Activated naive CD8-positive, alpha-beta T cell treated with anti-CD3 and anti-CD28 coated beads for 36 hours (primary cell): ENCODE measurements around the gene TIE1. TPM values are rescaled to one million over a fixed set of nuclear protein-coding genes. Genes with fewer than 3 reads are reported as not detected.

Experiments
- DNase-seq: peaks from one replicate; pipeline ENCODE4 v3.0.0; 2021
- H3K27ac Mint-ChIP-seq: one replicate; pipeline ENCODE4 v1.8.0; 2022; ENCODE audit warnings: mild to moderate bottlenecking, moderate library complexity, mixed read lengths
- H3K27me3 Mint-ChIP-seq: one replicate; pipeline ENCODE4 v1.8.0; 2022; ENCODE audit warnings: mild to moderate bottlenecking, mixed read lengths
- H3K36me3 Mint-ChIP-seq: one replicate; pipeline ENCODE4 v1.8.0; 2021; ENCODE audit warnings: mild to moderate bottlenecking, mixed read lengths
- H3K4me1 Mint-ChIP-seq: one replicate; pipeline ENCODE4 v1.8.0; 2021; ENCODE audit warnings: mixed read lengths
- H3K4me3 Mint-ChIP-seq: one replicate; pipeline ENCODE4 v1.8.0; 2022; ENCODE audit warnings: mild to moderate bottlenecking, moderate library complexity, mixed read lengths
- H3K9me3 Mint-ChIP-seq: one replicate; pipeline ENCODE4 v1.8.0; 2022; ENCODE audit warnings: mixed read lengths
- total RNA-seq, 2 experiments: library from RNA; stranded (reverse); gene quantifications; one replicate each; pipeline ENCODE4 v1.2.3, GENCODE V29; 2021

TIE1 gene
- under 1 TPM; 0.14 to 0.49 TPM for total RNA-seq

DNA sequence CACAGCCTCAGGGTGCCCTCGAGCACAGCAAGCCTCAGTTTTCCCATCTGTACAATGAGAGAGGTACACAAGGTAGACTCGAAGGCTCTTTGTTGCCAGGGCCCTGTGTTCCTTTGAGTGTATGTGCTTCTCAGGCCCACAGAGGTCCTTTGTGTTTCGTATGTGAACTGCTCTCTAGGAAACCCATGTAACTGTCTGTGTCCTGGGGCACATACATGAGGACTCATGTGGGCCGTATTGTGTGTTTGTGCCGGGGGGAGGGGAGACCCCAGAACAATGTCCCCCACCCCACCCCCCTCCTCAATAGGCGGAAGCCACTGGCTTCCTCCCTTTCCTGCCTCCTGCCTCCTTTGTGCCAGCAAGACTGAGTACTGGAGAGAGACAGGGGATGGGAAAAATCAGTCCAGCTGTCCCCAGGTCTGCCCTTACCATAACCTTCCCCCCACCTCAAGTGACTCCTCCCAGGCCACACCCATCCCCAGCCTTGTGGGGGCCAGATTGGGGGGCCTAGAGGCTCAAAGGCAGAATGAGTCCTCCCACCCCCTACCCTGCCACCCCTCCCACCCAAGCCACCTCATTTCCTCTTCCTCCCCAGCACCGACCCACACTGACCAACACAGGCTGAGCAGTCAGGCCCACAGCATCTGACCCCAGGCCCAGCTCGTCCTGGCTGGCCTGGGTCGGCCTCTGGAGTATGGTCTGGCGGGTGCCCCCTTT lies at the start of gene TIE1:
TIE1 (plus strand) TSS at position 605 of the 717 bp plus-strand sequence; CDS start at position 695, 90 bp downstream.
- H3K36me3 Mint-ChIP-seq, result no peaks in the 10 kb centered on the region
- no peak within 1 kb of the TSS for H3K27ac Mint-ChIP-seq
- no peaks in the 10 kb centered on the region for H3K27me3 Mint-ChIP-seq
- H3K9me3 Mint-ChIP-seq, result no peaks in the 10 kb centered on the region
- no peak within 1 kb of the TSS for H3K4me3 Mint-ChIP-seq
- H3K4me1 Mint-ChIP-seq, result peaks cover 6% of the 10 kb centered on the region
- DNase-seq, result no peak

GRCh38 chr1:43251024-43251423 lies 49.8 kb upstream of the TIE1 start:
- no peaks in the 10 kb centered on the region for H3K36me3 Mint-ChIP-seq
- peaks cover 1% of the 10 kb centered on the region for H3K9me3 Mint-ChIP-seq
- H3K27ac Mint-ChIP-seq, result no peak overlapping the region
- no peaks in the 10 kb centered on the region for H3K4me1 Mint-ChIP-seq
- no peak for DNase-seq
- no peaks in the 10 kb centered on the region for H3K27me3 Mint-ChIP-seq
- no peak overlapping the region for H3K4me3 Mint-ChIP-seq

DNA sequence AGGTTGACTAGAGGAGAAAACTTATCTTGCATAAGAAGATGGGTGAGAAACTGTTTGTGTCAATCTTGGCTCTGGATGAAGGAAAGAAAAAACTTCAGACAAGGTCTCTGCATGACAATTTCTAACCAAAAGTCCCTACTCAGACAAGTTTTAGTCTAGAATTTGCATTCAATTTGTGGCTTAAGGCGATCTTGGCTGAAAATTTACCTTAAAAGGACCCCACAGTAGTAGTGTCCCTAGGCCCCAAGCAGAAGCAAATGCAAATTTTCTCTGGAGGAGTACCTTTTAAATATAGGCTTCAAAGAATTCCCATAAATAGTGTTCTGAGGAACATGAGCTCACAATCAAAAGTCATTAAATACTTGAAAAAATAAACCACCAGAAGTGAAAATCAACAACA lies 48.6 kb upstream of the TIE1 start:
- Mint-ChIP-seq H3K4me1 (no peaks in the 10 kb centered on the region), H3K36me3 (no peaks in the 10 kb centered on the region), H3K9me3 (peaks cover 1% of the 10 kb centered on the region), H3K27me3 (no peaks in the 10 kb centered on the region), H3K4me3 (no peak overlapping the region), H3K27ac (no peak overlapping the region)
- DNase-seq, result no peak

- H3K27ac Mint-ChIP-seq, result no peak overlapping the region
Measured at GRCh38 chr1:43253173-43253572, 47.6 kb upstream of the TIE1 start.

GRCh38 chr1:43253876-43254275 lies 46.9 kb upstream of the TIE1 start:
- Mint-ChIP-seq H3K27me3 (no peaks in the 10 kb centered on the region), H3K9me3 (no peaks in the 10 kb centered on the region), H3K4me3 (no peak overlapping the region), H3K4me1 (no peaks in the 10 kb centered on the region), H3K36me3 (no peaks in the 10 kb centered on the region), H3K27ac (no peak overlapping the region)
- no peak for DNase-seq

More at GRCh38 chr1:43253173-43253572, 47.6 kb upstream of the TIE1 start:
- Mint-ChIP-seq H3K27me3 (no peaks in the 10 kb centered on the region), H3K4me1 (no peaks in the 10 kb centered on the region), H3K9me3 (no peaks in the 10 kb centered on the region), H3K36me3 (no peaks in the 10 kb centered on the region), H3K4me3 (no peak overlapping the region)
- DNase-seq, result no peak

DNA sequence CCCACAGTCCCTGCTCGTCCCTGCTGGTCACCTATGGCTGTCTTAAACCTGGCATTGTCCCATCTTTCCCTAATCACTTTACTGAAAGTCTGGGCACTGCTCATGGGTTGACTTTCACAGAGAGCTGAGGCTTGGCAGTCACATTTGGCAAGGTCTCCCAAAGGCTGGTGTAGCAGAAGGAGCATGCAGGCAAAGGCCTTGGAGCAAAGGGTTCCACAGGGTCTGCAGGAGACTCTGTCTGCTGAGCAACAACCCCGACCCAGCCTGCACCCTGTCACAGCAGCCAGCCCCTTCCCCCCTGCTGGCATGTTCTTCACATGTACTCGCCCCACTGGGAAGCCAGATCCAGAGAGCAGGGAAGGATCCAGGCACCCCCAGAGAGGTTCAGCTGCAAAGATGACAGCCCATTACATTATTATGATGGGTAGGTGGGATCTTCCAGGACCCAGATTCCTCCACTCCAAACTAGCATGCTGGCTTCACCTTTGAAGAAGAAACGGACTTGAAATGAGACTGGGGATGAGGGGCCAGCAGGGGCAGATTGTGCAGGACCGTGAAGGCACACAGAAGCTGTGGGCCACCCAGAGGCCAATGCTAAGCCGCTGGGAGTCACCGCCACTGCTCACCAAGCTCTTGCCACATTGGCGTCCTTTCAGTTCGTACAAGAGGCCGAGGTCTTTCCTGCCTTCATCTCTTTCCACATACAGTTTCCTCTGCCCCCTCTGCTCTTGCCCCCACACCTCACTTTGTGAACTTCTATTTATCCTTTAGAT lies 45.2 kb upstream of the TIE1 start:
- DNase-seq, result no peak
- H3K27ac Mint-ChIP-seq, result no peak overlapping the region
- no peaks in the 10 kb centered on the region for H3K27me3 Mint-ChIP-seq
- no peak overlapping the region for H3K4me3 Mint-ChIP-seq
- H3K36me3 Mint-ChIP-seq, result no peaks in the 10 kb centered on the region
- H3K4me1 Mint-ChIP-seq, result no peaks in the 10 kb centered on the region
- H3K9me3 Mint-ChIP-seq, result no peaks in the 10 kb centered on the region

GRCh38 chr1:43256675-43257570 lies 43.9 kb upstream of the TIE1 start:
- H3K27ac Mint-ChIP-seq, result no peak overlapping the region
- H3K36me3 Mint-ChIP-seq, result no peaks in the 10 kb centered on the region
- no peak for DNase-seq
- no peaks in the 10 kb centered on the region for H3K4me1 Mint-ChIP-seq
- H3K9me3 Mint-ChIP-seq, result no peaks in the 10 kb centered on the region
- no peak overlapping the region for H3K4me3 Mint-ChIP-seq
- H3K27me3 Mint-ChIP-seq, result no peaks in the 10 kb centered on the region

DNA sequence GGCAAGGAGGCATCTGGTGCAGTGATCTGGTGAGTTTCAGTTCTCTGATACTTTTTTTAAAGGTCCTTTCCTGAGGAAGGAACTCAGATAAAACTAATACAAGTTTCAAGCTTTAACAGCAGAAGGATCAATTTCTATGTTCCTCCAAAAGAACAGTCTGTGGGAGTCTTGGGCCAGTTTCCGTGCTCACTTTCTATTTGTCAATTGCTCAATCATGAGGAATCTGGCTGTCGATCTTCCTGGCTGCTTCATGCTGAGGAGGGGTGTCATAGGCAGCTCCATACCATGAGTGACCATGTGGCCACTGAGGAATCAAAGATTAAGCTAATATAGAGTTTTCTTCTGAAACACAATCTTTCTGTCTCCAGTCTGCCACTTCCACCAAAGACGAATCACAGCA lies 42.4 kb upstream of the TIE1 start:
- Mint-ChIP-seq H3K27me3 (no peaks in the 10 kb centered on the region), H3K27ac (no peak overlapping the region), H3K4me3 (no peak overlapping the region), H3K36me3 (no peaks in the 10 kb centered on the region), H3K4me1 (no peaks in the 10 kb centered on the region), H3K9me3 (peaks cover 1% of the 10 kb centered on the region)
- DNase-seq, result no peak

GRCh38 chr1:43265431-43265830 lies 35.4 kb upstream of the TIE1 start:
- DNase-seq, result no peak
- no peaks in the 10 kb centered on the region for H3K4me1 Mint-ChIP-seq
- H3K4me3 Mint-ChIP-seq, result no peak overlapping the region
- peaks cover 10% of the 10 kb centered on the region for H3K27me3 Mint-ChIP-seq
- peaks cover 5% of the 10 kb centered on the region for H3K9me3 Mint-ChIP-seq
- no peak overlapping the region for H3K27ac Mint-ChIP-seq
- H3K36me3 Mint-ChIP-seq, result no peaks in the 10 kb centered on the region

DNA sequence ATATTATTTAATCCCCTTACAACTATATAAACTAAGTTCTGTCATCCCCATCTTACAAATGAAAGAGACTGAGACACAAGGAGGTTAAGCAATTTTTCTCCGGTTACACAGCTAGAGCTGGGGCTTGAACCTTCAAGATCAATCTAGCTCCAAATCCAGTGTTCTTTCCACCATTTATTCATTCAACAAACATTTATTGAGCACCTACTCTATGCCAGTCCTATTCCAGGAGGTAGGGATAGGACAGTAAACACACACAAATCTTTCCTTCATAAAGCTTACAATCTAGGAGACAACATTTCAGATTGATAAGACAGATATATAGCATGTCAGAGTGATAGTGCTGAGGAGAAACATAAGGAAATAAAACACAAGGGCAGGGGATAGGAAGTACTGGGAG lies 33.9 kb upstream of the TIE1 start:
- Mint-ChIP-seq H3K9me3 (peaks cover 5% of the 10 kb centered on the region), H3K4me3 (no peak overlapping the region), H3K4me1 (peaks cover 7% of the 10 kb centered on the region), H3K36me3 (no peaks in the 10 kb centered on the region), H3K27me3 (peaks cover 16% of the 10 kb centered on the region), H3K27ac (no peak overlapping the region)
- DNase-seq, result no peak

- Mint-ChIP-seq H3K4me1 (peaks cover 8% of the 10 kb centered on the region), H3K9me3 (peaks cover 5% of the 10 kb centered on the region), H3K27me3 (peaks cover 16% of the 10 kb centered on the region), H3K27ac (no peak overlapping the region), H3K36me3 (no peaks in the 10 kb centered on the region), H3K4me3 (no peak overlapping the region)
- DNase-seq, result no peak
Measured at GRCh38 chr1:43267291-43267805, 33.4 kb upstream of the TIE1 start.

DNA sequence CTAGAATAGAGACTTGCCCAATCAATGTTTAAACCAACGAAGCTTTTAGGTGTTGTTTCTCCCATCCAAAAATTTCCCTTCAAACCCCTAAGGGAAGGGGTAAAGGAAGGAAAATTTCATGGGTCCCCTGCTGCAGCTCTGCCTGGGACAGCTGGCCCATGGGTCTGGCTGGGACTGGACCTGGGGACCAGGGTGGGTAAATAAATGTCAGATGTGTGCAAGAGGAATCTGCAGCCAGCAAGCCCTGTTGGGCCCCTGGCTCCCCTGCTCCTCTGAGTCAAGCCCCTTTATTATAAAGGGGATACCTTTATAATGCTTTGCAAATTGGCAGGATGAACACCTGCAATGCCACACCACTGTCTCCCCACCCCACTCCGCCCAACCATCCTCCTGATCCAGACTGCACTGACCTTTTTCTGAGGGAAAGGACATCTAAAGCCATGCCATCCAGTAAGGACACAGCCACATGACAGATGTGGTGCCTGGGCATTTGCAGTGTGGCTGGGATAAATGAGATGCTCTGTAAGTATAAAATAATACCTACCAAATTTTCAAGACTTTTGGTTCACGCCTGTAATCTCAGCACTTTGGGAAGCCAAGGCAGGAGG lies 32.9 kb upstream of the TIE1 start:
- no peak for DNase-seq
- H3K27ac Mint-ChIP-seq, result no peak overlapping the region
- no peak overlapping the region for H3K4me3 Mint-ChIP-seq
- peaks cover 8% of the 10 kb centered on the region for H3K4me1 Mint-ChIP-seq
- H3K27me3 Mint-ChIP-seq, result peaks cover 16% of the 10 kb centered on the region
- H3K36me3 Mint-ChIP-seq, result no peaks in the 10 kb centered on the region
- peaks cover 4% of the 10 kb centered on the region for H3K9me3 Mint-ChIP-seq

GRCh38 chr1:43269627-43270375 lies 31.0 kb upstream of the TIE1 start, which contains the start of gene TMEM125:
Gene TMEM125, plus strand, starts transcription at chr1:43269983. Its CDS starts 2,740 bp downstream, at chr1:43272723.
- Mint-ChIP-seq H3K9me3 (peaks cover 3% of the 10 kb centered on the region), H3K36me3 (peaks cover 3% of the 10 kb centered on the region), H3K27ac (no peak within 1 kb of the TSS), H3K4me3 (peak within 1 kb of the TSS; percentile 58), H3K4me1 (peaks cover 14% of the 10 kb centered on the region), H3K27me3 (peaks cover 16% of the 10 kb centered on the region)
- DNase-seq, result no peak
